AG09309 (cell line): ENCODE data around the gene ADGRB2.
A peak's percentile ranks its signal among the peaks of the same experiment; 100 is the strongest.

Experiments used
- DNase-seq: peaks from one replicate; pipeline ENCODE4 v3.0.0-alpha.2; 2010; ENCODE audit warnings: low read depth
- H3K4me3 ChIP-seq: 2 replicates; pipeline ENCODE4 v1.5.1; 2011; ENCODE audit warnings: mild to moderate bottlenecking, low read depth, low read length, moderate library complexity; ENCODE audit not compliant: control insufficient read depth
- TF ChIP-seq, protein P1 (sequence below): IDR thresholded peaks from 2 replicates; pipeline ENCODE4 v1.5.1; 2011; ENCODE audit warnings: mild to moderate bottlenecking, low read depth, low read length, inconsistent platforms; ENCODE audit not compliant: insufficient read depth, control insufficient read depth; ENCODE audit errors: missing control alignments

The ADGRB2 gene

DNA sequence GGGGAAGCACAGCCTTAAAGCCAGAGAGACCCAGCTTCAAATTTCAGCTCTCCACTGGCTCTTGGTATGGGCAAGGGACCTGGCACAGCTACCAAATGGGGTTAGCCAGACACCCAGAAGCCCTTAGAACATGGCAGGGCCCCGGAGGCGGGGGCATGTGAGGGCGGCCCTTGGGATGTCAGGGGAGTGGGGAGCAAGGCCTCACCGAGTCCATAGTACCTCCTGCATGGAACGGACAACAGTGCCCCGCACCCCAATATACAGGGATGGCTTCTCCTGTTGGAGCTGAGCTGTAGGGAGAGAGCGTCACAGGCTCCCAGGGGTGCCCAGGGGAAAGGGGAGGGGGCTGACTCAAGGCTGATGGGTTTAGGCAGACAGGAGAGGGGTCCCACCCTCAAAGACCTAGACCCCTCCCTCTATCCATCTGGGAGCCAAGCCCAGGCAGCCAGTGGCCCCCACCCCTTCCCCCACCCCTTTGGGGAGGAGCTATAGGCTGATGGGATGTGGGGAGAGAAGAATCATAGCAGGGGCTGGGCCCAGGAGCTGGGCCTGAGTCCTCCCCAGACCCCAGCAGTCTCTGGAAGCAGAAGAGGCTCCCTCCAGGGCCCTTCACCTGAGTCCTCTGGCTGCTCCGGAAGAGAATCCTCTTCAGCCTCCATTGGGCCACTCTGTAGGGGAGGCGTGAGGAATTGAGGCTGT is 35.2 kb upstream of the ADGRB2 start:
- H3K4me3 ChIP-seq = no peak overlapping the region
- TF ChIP-seq, protein P1, sequence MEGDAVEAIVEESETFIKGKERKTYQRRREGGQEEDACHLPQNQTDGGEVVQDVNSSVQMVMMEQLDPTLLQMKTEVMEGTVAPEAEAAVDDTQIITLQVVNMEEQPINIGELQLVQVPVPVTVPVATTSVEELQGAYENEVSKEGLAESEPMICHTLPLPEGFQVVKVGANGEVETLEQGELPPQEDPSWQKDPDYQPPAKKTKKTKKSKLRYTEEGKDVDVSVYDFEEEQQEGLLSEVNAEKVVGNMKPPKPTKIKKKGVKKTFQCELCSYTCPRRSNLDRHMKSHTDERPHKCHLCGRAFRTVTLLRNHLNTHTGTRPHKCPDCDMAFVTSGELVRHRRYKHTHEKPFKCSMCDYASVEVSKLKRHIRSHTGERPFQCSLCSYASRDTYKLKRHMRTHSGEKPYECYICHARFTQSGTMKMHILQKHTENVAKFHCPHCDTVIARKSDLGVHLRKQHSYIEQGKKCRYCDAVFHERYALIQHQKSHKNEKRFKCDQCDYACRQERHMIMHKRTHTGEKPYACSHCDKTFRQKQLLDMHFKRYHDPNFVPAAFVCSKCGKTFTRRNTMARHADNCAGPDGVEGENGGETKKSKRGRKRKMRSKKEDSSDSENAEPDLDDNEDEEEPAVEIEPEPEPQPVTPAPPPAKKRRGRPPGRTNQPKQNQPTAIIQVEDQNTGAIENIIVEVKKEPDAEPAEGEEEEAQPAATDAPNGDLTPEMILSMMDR = no peak
- DNase-seq = no peak

DNA sequence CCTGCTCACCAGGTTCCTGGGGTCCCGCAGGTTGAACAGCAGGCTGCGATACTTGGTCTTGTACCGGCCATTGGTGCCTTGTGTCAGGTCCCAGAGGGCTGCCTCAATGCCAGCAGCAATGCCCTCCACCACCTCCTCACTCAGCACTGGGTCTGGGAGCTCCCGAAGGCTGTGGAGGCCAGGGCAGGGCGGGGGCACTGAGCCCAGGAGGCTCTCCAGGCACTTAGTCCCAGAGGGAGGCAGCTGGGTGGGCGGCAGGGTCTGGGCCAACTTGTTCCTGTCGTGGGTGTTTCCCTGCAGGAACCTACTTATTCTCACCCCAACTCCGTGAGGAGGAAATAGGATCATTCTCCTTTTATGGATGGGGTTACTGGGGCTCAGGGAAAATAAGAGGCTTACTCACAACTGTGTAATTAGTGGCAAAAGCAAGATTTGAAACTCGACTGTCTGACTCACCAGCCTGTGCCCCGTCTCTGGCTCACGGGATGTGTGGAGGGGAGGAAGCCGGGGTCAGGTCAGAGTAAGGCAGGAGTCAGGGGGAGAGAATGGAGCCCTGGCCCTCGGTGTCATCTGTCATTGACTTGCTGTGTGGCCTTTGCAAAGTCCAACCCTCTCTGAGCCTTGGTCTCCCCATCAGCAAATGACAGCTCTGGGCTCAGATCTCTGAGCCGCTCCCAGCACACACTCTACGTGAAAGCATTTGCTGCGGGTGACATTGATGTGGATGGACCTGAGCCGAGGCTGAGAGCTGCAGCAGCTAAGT is 34.5 kb upstream of the ADGRB2 start:
- TF ChIP-seq, protein P1 = no peak
- DNase-seq = peak; percentile 71
- peak overlapping the region; percentile 61 for H3K4me3 ChIP-seq

DNA sequence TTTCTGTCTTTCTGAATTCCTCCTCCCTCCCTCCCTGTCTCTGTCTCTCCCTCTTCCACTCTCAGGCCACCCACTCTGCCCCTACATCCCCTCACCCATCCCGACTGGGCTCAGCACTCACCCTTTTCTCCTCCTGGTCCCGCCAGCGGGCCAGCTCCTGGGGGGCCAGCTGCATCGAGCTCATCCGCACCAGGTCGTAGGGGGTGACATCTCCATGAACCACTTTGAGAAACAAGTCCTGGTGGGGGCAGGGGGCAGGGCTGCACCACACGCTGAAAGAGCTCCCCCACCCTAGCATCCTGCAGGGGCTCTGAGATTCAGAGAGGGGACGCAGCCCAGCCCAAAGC is 33.9 kb upstream of the ADGRB2 start:
- TF ChIP-seq, protein P1 = no peak
- H3K4me3 ChIP-seq = peak overlapping the region; percentile 61

DNA sequence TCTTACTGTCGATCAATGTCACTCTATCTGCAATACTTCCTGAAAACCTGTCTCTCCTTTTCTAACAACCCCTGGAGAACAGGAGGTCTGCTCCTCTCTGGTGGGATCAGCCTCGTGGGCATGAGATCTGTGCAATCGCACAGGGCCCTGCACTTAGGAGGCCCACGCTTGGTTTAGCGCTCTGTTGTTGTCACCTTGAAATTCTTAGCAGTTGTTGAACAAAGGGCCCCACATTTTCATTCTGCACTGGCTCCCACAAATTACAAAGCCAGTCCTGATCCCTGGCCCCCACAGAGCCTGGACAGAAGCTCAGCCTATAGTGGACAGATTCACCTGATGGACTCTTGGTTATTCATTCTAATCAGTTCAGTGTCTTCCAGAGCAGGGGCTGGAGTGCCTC is 33.1 kb upstream of the ADGRB2 start:
- H3K4me3 ChIP-seq = peak overlapping the region; percentile 61

More for the DNA sequence above, 33.9 kb upstream of the ADGRB2 start:
- no peak for DNase-seq

DNA sequence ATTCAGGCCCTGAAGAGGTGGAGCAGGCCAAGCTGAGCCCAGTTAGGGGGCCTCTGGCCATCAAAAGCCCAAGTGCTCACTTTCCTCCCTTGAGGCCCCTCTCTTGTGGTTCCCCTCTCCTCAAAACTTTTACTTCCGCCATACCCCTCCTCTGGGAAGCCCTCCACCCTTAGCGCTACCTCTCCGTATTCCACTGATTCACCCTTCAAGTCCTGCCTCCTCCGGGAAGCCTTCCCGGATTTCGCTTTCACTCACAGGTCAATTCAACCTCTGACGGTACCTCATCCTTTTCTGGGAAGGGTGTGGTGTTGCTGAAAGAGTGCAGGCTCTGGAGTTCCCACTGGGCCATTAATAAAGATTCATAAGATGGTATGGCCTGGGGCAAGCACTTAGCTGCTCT is 32.6 kb upstream of the ADGRB2 start:
- no peak for DNase-seq
- peak overlapping the region; percentile 2 for H3K4me3 ChIP-seq
- TF ChIP-seq, protein P1 = no peak

More for the DNA sequence above, 33.1 kb upstream of the ADGRB2 start:
- DNase-seq = no peak
- TF ChIP-seq, protein P1 = no peak

DNA sequence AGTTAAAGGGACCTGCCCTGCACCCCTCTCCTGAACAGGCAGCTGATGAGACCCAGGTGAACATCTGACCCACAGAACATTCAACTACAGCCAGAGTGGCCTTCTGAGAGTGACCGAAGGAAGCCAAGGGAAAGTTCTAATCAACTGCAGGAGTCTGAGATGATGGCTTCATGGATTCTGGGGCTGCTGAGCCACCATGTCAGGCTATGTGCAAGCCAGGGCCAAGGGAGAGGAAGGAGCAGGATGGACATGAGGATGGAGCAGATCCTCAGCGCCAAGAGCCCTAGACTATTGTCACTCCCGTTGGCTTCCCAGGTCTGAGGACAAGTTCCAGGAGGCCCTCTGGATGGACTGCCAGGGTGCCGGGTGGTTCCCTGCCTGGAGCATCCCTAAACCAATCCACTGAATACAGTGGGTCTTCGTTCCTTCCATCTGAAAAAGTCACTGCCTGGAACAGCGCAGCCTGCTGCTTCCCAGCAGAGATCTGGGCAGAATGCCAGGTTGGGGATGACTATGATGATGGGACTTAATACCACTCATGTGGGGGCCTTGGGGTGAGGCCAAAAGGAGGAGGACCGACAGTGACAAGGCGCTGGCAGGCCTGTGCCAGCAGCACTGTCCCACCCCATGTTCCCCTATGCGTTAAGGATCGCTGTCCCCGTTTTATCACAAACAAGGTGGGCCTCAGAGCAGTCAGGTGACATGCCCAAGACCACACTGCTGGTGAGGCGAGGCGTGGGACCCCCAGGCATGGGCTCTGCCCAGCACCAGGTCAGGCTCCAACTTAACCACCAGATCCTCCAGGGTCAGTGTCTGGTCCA is 31.9 kb upstream of the ADGRB2 start:
- TF ChIP-seq, protein P1 = peak; percentile 8
- H3K4me3 ChIP-seq = peak overlapping the region; percentile 2
- DNase-seq = no peak
